Fibroblast of skin of scalp (primary cell): Measurements from ENCODE around the gene KRTAP17-1.
"Not testable (repeated sequence)": the region's sequence is repeated elsewhere in the genome, so short reads cannot be mapped to it uniquely, and the experiment has no call there.

Source experiments
- DNase-seq: peaks from one replicate; pipeline ENCODE4 v3.0.0-alpha.2; 2013

Gene KRTAP17-1

GRCh38 chr17:41301916-41302901 lies 13.3 kb downstream of the KRTAP17-1 start, which contains the start of gene KRTAP29-1:
KRTAP29-1 (minus strand) TSS chr17:41302851; CDS start chr17:41302851, 0 bp downstream.
- DNase-seq: no peak

GRCh38 chr17:41301204-41301790 lies 14.2 kb downstream of the KRTAP17-1 start:
- DNase-seq: no peak

GRCh38 chr17:41298458-41299135 lies 16.9 kb downstream of the KRTAP17-1 start:
- DNase-seq: no peak

GRCh38 chr17:41296846-41297245 lies 18.7 kb downstream of the KRTAP17-1 start:
- DNase-seq: no peak

- no peak for DNase-seq
Observed at GRCh38 chr17:41294016-41294415, 21.5 kb downstream of the KRTAP17-1 start.

- DNase-seq: no peak
Observed at GRCh38 chr17:41287050-41287449, 28.5 kb downstream of the KRTAP17-1 start.

- no peak for DNase-seq
Observed at GRCh38 chr17:41284546-41284945, 31.0 kb downstream of the KRTAP17-1 start.

- peak; percentile 95 for DNase-seq
Observed at GRCh38 chr17:41284043-41284442, 31.5 kb downstream of the KRTAP17-1 start.

- peak; percentile 53 for DNase-seq
Observed at GRCh38 chr17:41278176-41278955, 37.1 kb downstream of the KRTAP17-1 start.

- not testable (repeated sequence) for DNase-seq
Observed at GRCh38 chr17:41275648-41276190, 39.8 kb downstream of the KRTAP17-1 start, which contains the start of gene KRTAP9-7. KRTAP9-7 (plus strand) TSS chr17:41275698; CDS start chr17:41275698, 0 bp downstream.

- no peak for DNase-seq
Observed at GRCh38 chr17:41271858-41272257, 43.7 kb downstream of the KRTAP17-1 start.

GRCh38 chr17:41271323-41271722 lies 44.2 kb downstream of the KRTAP17-1 start:
- not testable (repeated sequence) for DNase-seq

- DNase-seq: no peak
Observed at GRCh38 chr17:41267711-41268110, 47.8 kb downstream of the KRTAP17-1 start.

- DNase-seq: no peak
Observed at GRCh38 chr17:41265078-41265477, 50.4 kb downstream of the KRTAP17-1 start, which contains the start of gene KRTAP9-6. KRTAP9-6 (plus strand) TSS chr17:41265378; CDS start chr17:41265378, 0 bp downstream.
